Motor neuron (in vitro differentiated cells): ENCODE data around the gene CALHM5. TPM values are rescaled to one million over a fixed set of nuclear protein-coding genes. Genes with fewer than 3 reads are reported as not detected.

ENCODE experiments used
- ATAC-seq, 8 experiments: fragments of 200-7000 bp; cut with Tn5 transposase; replicated peaks in 6 of 8; 2 replicates each; pipeline ENCODE4 v1.8.0; 2021; ENCODE audit warnings: mild to moderate bottlenecking in 8 of 8, moderate library complexity in 8 of 8
- H3K27ac ChIP-seq, 2 donors: fragments of 250-450 bp; sonication (Bioruptor Pico); 2 replicates each; pipeline ENCODE4 v1.9.0; 2021; ENCODE audit warnings: antibody characterized with exemption in 2 of 2, mild to moderate bottlenecking in 2 of 2, moderate library complexity in 1 of 2
- H3K4me1 ChIP-seq, 2 donors: fragments of 250-450 bp; sonication (Bioruptor Pico); replicated peaks in 1 of 2; 2 replicates each; pipeline ENCODE4 v1.6.1; 2021; ENCODE audit warnings: antibody characterized with exemption in 2 of 2, mild to moderate bottlenecking in 2 of 2, moderate library complexity in 1 of 2
- H3K4me3 ChIP-seq, 5 donors: fragments of 250-450 bp; sonication (Bioruptor Pico); 2 replicates each; pipeline ENCODE4 v1.9.0; 2021; ENCODE audit warnings: antibody characterized with exemption in 5 of 5, mild to moderate bottlenecking in 5 of 5, moderate library complexity in 4 of 5
- WGBS, 10 experiments: fragments of 450-650 bp; shearing (Covaris generic); methylation state at CpG; one replicate each; pipeline ENCODE4 v1.0.0; 2022; 5-methylcytosine and 5-hydroxymethylcytosine counted together
- in situ Hi-C, 9 experiments: fragments of 400-800 bp; cut with MboI; loops; one replicate each; pipeline ENCODE4 v1.15.0; 2021; ENCODE audit warnings: low sequenced_read_pairs in 9 of 9, low pct_unique_long_range_greater_than_20kb in 2 of 9; ENCODE audit not compliant: unreplicated experiment in 9 of 9
- total RNA-seq, 8 experiments: library from RNA; unstranded; fragments of 300-600 nt; gene quantifications; 2 replicates each; pipeline versions ENCODE4 v1.2.3 to v1.2.4, GENCODE V29; 2022

Gene CALHM5
- total RNA-seq, 8 experiments from 2014 or later: 0.05 to 6.6 (median 0.70) TPM

GRCh38 chr6:116535109-116535508 lies 23.7 kb downstream of the CALHM5 start:
- Histone ChIP-seq H3K4me1 (peaks cover under 1 to 2% of the 10 kb centered on the region in 2 donors), H3K4me3 (no peak overlapping the region), H3K27ac (no peak overlapping the region)
- ATAC-seq: no peak
- in situ Hi-C loops: loop anchor here in 3 of 9 experiments (25.0 kb wide), 2 partner anchors 248 to 273 kb away; partner anchors contain the start of genes TSPYL1 (in 2 of the 3) and TSPYL4 (in 1 of the 3)

GRCh38 chr6:116536216-116536621 lies 24.8 kb downstream of the CALHM5 start:
- Histone ChIP-seq H3K4me3 (no peak overlapping the region), H3K27ac (no peak overlapping the region), H3K4me1 (no peaks in the 10 kb centered on the region)
- in situ Hi-C loops: loop anchor here in 3 of 9 experiments (25.0 kb wide), 2 partner anchors 249 to 274 kb away; partner anchors contain the start of genes TSPYL1 (in 2 of the 3) and TSPYL4 (in 1 of the 3)
- ATAC-seq: peak in 4 of 8 experiments; percentile 19 to 71 (median 68)
- WGBS, 10 experiments: 0 to 32% (median 7%) methylated on average over 1 to 4 of the region's 4 CpGs; no CpG with 5 or more reads in 2 of the 10 experiments

- H3K27ac ChIP-seq: no peak overlapping the region
- ATAC-seq: no peak
- in situ Hi-C loops: loop anchor here in 3 of 9 experiments (25.0 kb wide), 2 partner anchors 255 to 280 kb away; partner anchors contain the start of genes TSPYL1 (in 2 of the 3) and TSPYL4 (in 1 of the 3)
- no peak overlapping the region for H3K4me3 ChIP-seq
- H3K4me1 ChIP-seq: peaks cover 4 to 13% of the 10 kb centered on the region in 2 donors
Observed at GRCh38 chr6:116542426-116542825, 31.0 kb downstream of the CALHM5 start.

- Histone ChIP-seq H3K4me3 (no peak overlapping the region), H3K27ac (no peak overlapping the region), H3K4me1 (peaks cover 4 to 13% of the 10 kb centered on the region in 2 donors)
- in situ Hi-C loops: loop anchor here in 3 of 9 experiments (25.0 kb wide), 2 partner anchors 256 to 281 kb away; partner anchors contain the start of genes TSPYL1 (in 2 of the 3) and TSPYL4 (in 1 of the 3)
- no peak for ATAC-seq
Observed at GRCh38 chr6:116543149-116543548, 31.7 kb downstream of the CALHM5 start.

GRCh38 chr6:116545651-116546050 lies 34.2 kb downstream of the CALHM5 start, which contains the start of gene TRAPPC3L:
TSS of gene TRAPPC3L (minus strand) at chr6:116545684. CDS start at chr6:116545514, 170 bp downstream.
- no peak within 1 kb of the TSS for H3K4me3 ChIP-seq
- 4 to 95% (median 81%) methylated on average over 1 to 4 of the region's 4 CpGs for WGBS, 10 experiments
- H3K27ac ChIP-seq: no peak within 1 kb of the TSS
- in situ Hi-C loops: loop anchor here in 3 of 9 experiments (25.0 kb wide), 2 partner anchors 258 to 283 kb away; partner anchors contain the start of genes TSPYL1 (in 2 of the 3) and TSPYL4 (in 1 of the 3)
- ATAC-seq: no peak
- peaks cover 4 to 13% of the 10 kb centered on the region in 2 donors for H3K4me1 ChIP-seq

GRCh38 chr6:116547358-116547757 lies 35.9 kb downstream of the CALHM5 start:
- 18 to 100% (median 80%) methylated on average over 1 to 6 of the region's 6 CpGs; no CpG with 5 or more reads in 4 of the 10 experiments for WGBS, 10 experiments
- in situ Hi-C loops: loop anchor here in 3 of 9 experiments (25.0 kb wide), 2 partner anchors 260 to 285 kb away; partner anchors contain the start of genes TSPYL1 (in 2 of the 3) and TSPYL4 (in 1 of the 3)
- Histone ChIP-seq H3K4me3 (no peak overlapping the region), H3K4me1 (peaks cover 4 to 12% of the 10 kb centered on the region in 2 donors), H3K27ac (no peak overlapping the region)
- ATAC-seq: no peak

- H3K4me3 ChIP-seq: no peak overlapping the region
- peaks cover 0 to 6% of the 10 kb centered on the region in 2 donors for H3K4me1 ChIP-seq
- H3K27ac ChIP-seq: no peak overlapping the region
- 0 to 69% (median 35%) methylated on average over 1 to 4 of the region's 4 CpGs; no CpG with 5 or more reads in 1 of the 10 experiments for WGBS, 10 experiments
- in situ Hi-C loops: loop anchor here in 4 of 9 experiments (25.0 kb wide), 2 partner anchors 263 to 288 kb away; partner anchors contain the start of genes TSPYL1 (in 3 of the 4) and TSPYL4 (in 1 of the 4)
- ATAC-seq: no peak
Observed at GRCh38 chr6:116550796-116551195, 39.4 kb downstream of the CALHM5 start.

GRCh38 chr6:116553451-116553850 lies 42.0 kb downstream of the CALHM5 start, which contains the start of gene CALHM4:
TSS of gene CALHM4 (plus strand) at chr6:116553751. CDS start at chr6:116553794, 43 bp downstream.
- Histone ChIP-seq H3K4me3 (no peak within 1 kb of the TSS), H3K4me1 (peaks cover 0 to 6% of the 10 kb centered on the region in 2 donors), H3K27ac (no peak within 1 kb of the TSS)
- in situ Hi-C loops: loop anchor here in 4 of 9 experiments (25.0 kb wide), 2 partner anchors 266 to 291 kb away; partner anchors contain the start of genes TSPYL1 (in 3 of the 4) and TSPYL4 (in 1 of the 4)
- ATAC-seq: no peak

GRCh38 chr6:116556065-116556464 lies 44.6 kb downstream of the CALHM5 start:
- Histone ChIP-seq H3K4me3 (no peak overlapping the region), H3K27ac (no peak overlapping the region), H3K4me1 (peaks cover 0 to 6% of the 10 kb centered on the region in 2 donors)
- 0 to 100% (median 77%) methylated on average over 1 of the region's 1 CpG for WGBS, 10 experiments
- no peak for ATAC-seq
- in situ Hi-C loops: loop anchor here in 4 of 9 experiments (25.0 kb wide), 2 partner anchors 269 to 294 kb away; partner anchors contain the start of genes TSPYL1 (in 3 of the 4) and TSPYL4 (in 1 of the 4)

- ATAC-seq: no peak
- H3K27ac ChIP-seq: no peak overlapping the region
- H3K4me3 ChIP-seq: no peak overlapping the region
- in situ Hi-C loops: loop anchor here in 4 of 9 experiments (25.0 kb wide), 2 partner anchors 270 to 295 kb away; partner anchors contain the start of genes TSPYL1 (in 3 of the 4) and TSPYL4 (in 1 of the 4)
- 79 to 100% (median 92%) methylated on average over 2 to 5 of the region's 5 CpGs; no CpG with 5 or more reads in 3 of the 10 experiments for WGBS, 10 experiments
- peaks cover 0 to 6% of the 10 kb centered on the region in 2 donors for H3K4me1 ChIP-seq
Observed at GRCh38 chr6:116556814-116557415, 45.5 kb downstream of the CALHM5 start.

- Histone ChIP-seq H3K4me3 (no peak overlapping the region), H3K4me1 (peaks cover 0 to 6% of the 10 kb centered on the region in 2 donors), H3K27ac (no peak overlapping the region)
- ATAC-seq: peak in 6 of 8 experiments; percentile 28 to 98 (median 92)
- in situ Hi-C loops: loop anchor here in 4 of 9 experiments (25.0 kb wide), 2 partner anchors 271 to 296 kb away; partner anchors contain the start of genes TSPYL1 (in 3 of the 4) and TSPYL4 (in 1 of the 4)
- 0 to 84% (median 51%) methylated on average over 1 to 5 of the region's 5 CpGs; no CpG with 5 or more reads in 4 of the 10 experiments for WGBS, 10 experiments
Observed at GRCh38 chr6:116557893-116558292, 46.5 kb downstream of the CALHM5 start.

GRCh38 chr6:116560130-116560529 lies 48.7 kb downstream of the CALHM5 start:
- ATAC-seq: no peak
- in situ Hi-C loops: loop anchor here in 5 of 9 experiments (10.0 to 25.0 kb wide), 3 partner anchors 273 to 298 kb away; partner anchors contain the start of genes TSPYL1 (in 3 of the 5) and TSPYL4 (in 1 of the 5)

More at GRCh38 chr6:116560130-116560529, 48.7 kb downstream of the CALHM5 start:
- no peak overlapping the region for H3K4me3 ChIP-seq
- no peak overlapping the region for H3K27ac ChIP-seq
- H3K4me1 ChIP-seq: no peaks in the 10 kb centered on the region
- WGBS, 10 experiments: 57 to 100% (median 92%) methylated on average over 1 to 2 of the region's 2 CpGs
